ENCODE measurements around the gene SLC6A19.

The SLC6A19 gene

DNA sequence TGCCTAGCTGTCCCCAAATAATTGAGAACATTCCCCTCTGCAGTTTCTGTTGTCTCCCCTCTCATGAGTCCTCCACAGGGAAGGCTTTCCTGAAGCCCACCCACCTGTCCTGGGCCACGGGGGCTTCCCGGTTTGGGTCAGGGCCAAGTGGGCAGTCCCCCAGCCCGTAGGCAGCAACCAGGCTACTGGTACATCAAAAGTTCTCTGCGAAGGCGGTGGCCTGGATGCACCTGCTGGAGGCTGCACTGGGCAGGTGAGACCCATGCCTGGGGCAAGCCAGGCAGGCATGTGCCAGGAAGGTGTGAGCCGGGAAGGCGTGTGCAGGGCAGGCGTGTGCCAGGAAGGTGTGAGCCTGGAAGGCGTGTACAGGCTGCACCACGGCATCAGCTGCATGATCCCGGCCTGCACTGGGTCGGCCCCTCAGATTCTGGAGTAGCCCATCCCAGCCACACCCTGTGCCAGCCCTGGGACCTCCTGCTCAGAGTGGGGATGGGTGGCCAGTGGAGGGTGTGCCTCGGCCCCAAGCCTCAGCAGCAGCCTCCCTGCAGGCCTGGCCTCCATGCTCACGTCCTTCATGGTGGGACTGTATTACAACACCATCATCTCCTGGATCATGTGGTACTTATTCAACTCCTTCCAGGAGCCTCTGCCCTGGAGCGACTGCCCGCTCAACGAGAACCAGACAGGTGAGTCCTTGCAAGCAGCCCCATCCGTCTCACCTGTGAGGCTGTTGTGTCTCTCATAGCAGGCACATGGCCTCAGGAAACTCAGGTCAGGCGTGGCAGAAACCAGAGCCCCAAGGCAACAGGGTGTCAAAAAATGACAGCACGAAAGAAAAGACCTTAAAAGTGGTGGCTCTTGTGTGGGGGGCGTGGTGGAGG is 8.7 kb downstream of the SLC6A19 start:
- H3K36me3 Mint-ChIP-seq (ENCODE audit: low read depth) = no peaks in the 10 kb centered on the region
- DNase-seq (ENCODE audit: low spot score) = no peak
- no peaks in the 10 kb centered on the region for H3K9me3 Mint-ChIP-seq
- no peak overlapping the region for H3K4me3 Mint-ChIP-seq
- H3K4me1 Mint-ChIP-seq (ENCODE audit: low read depth) = no peaks in the 10 kb centered on the region
- no peaks in the 10 kb centered on the region for H3K27me3 Mint-ChIP-seq (ENCODE audit: low read depth)
- H3K27ac Mint-ChIP-seq = no peak overlapping the region

DNA sequence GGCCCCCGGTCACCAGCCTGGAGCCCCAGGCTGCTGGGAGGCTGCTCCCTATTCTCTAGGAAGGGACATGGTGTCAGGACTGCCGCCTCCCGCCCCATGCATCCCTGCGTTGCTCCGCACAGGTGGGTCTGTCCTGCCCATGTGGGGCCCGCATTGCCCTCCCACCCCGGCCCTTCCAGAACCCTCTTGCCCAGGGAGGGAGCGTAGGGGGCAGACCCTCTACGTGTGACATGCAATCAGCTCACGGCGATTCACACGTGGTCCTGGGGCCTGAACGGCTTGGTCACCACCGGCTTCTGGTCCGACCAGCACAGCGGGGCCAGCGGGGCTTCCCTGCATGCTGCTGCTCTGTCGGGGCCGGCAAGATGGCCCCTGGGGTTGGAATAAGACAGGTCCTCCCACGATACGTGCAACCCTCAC is 9.4 kb downstream of the SLC6A19 start:
- no peaks in the 10 kb centered on the region for H3K9me3 Mint-ChIP-seq
- no peaks in the 10 kb centered on the region for H3K36me3 Mint-ChIP-seq (ENCODE audit: low read depth)
- no peak overlapping the region for H3K4me3 Mint-ChIP-seq
- no peak overlapping the region for H3K27ac Mint-ChIP-seq
- DNase-seq (ENCODE audit: low spot score) = no peak
- no peaks in the 10 kb centered on the region for H3K27me3 Mint-ChIP-seq (ENCODE audit: low read depth)
- no peaks in the 10 kb centered on the region for H3K4me1 Mint-ChIP-seq (ENCODE audit: low read depth)

DNA sequence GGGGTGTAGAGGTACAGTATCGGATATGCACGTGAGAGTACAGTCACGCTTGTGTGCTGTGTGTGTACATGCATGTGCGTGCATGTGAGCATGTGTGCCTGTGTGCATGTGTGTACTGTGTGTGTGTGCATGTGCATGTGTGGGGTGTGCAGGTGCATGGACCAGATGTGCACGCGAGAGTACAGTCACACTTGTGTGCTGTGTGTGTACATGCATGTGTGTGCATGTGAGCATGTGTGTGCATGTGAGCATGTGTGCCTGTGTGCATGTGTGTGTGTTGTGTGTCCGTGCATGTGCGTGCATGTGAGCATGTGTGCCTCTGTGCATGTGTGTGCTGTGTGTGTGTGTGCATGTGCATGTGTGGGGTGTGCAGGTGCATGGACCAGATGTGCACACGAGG is 10.3 kb downstream of the SLC6A19 start:
- H3K27ac Mint-ChIP-seq = no peak overlapping the region
- no peaks in the 10 kb centered on the region for H3K4me1 Mint-ChIP-seq (ENCODE audit: low read depth)
- H3K9me3 Mint-ChIP-seq = no peaks in the 10 kb centered on the region
- no peak overlapping the region for H3K4me3 Mint-ChIP-seq
- no peaks in the 10 kb centered on the region for H3K36me3 Mint-ChIP-seq (ENCODE audit: low read depth)
- H3K27me3 Mint-ChIP-seq (ENCODE audit: low read depth) = no peaks in the 10 kb centered on the region
- DNase-seq (ENCODE audit: low spot score) = no peak

DNA sequence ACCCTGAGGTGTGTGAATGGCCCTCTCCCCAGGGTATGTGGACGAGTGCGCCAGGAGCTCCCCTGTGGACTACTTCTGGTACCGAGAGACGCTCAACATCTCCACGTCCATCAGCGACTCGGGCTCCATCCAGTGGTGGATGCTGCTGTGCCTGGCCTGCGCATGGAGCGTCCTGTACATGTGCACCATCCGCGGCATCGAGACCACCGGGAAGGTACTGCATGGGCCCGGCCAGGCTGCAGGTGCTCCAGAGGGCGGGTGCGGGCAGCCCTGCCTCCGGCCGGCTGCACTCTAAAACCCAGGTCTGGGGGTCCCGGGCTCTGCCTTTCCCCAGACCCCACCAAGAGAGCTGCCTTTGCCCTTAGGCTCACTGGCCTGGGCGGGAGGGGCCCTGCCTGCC is 10.9 kb downstream of the SLC6A19 start:
- H3K27me3 Mint-ChIP-seq (ENCODE audit: low read depth) = no peaks in the 10 kb centered on the region

DNA sequence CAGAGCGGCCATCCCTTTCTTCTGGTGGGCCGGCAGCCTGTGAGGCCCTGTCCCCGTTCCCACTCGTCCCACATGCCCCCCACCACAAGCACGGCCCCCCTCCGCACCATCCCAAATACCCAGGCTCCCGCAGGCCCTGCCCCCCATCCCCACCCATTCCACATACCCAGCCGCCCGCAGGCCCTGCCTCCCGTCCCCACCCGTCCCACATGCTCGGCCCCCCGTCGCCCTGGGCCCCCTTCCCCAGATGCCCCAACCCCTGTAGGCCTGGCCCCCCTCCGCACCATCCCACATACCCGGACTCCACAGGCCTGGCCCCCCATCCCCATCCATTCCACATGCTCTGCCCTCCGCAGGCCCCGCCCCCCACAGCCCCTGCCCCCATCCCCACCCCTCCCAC is 11.5 kb downstream of the SLC6A19 start:
- DNase-seq (ENCODE audit: low spot score) = no peak
- Mint-ChIP-seq H3K4me1 (ENCODE audit: low read depth) (no peaks in the 10 kb centered on the region), H3K36me3 (ENCODE audit: low read depth) (no peaks in the 10 kb centered on the region), H3K27me3 (ENCODE audit: low read depth) (no peaks in the 10 kb centered on the region), H3K27ac (no peak overlapping the region), H3K9me3 (no peaks in the 10 kb centered on the region), H3K4me3 (no peak overlapping the region)

More for the DNA sequence above, 10.9 kb downstream of the SLC6A19 start:
- no peaks in the 10 kb centered on the region for H3K36me3 Mint-ChIP-seq (ENCODE audit: low read depth)
- H3K4me1 Mint-ChIP-seq (ENCODE audit: low read depth) = no peaks in the 10 kb centered on the region
- no peak for DNase-seq (ENCODE audit: low spot score)
- no peak overlapping the region for H3K27ac Mint-ChIP-seq
- H3K4me3 Mint-ChIP-seq = no peak overlapping the region
- no peaks in the 10 kb centered on the region for H3K9me3 Mint-ChIP-seq

DNA sequence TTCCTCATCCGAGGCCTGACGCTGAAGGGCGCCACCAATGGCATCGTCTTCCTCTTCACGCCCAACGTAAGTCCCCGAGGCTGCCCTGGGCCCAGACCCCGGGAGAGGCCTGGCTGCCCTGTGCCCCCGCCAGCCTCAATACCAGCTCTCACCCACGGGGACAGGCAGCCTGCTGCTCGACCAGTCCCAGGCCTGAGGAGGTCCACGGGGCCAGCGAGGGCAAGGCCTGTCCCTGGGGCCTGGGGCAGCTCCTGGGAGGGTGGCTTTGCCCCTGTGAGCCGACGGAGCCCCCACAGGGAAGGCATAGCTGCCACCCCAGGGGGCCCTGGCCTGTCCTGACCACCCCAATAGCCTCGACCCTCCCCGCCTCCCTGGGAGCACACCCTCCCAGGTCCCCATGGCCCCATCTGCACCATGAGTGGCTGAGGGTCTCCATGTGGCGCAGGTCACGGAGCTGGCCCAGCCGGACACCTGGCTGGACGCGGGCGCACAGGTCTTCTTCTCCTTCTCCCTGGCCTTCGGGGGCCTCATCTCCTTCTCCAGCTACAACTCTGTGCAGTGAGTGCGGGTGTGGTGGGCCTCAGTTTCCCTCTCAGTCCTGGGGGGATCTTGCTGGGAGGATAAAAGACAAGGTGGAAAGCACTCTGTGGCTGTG is 12.2 kb downstream of the SLC6A19 start:
- Mint-ChIP-seq H3K27me3 (ENCODE audit: low read depth) (no peaks in the 10 kb centered on the region), H3K9me3 (no peaks in the 10 kb centered on the region), H3K36me3 (ENCODE audit: low read depth) (no peaks in the 10 kb centered on the region), H3K4me1 (ENCODE audit: low read depth) (no peaks in the 10 kb centered on the region), H3K27ac (no peak overlapping the region), H3K4me3 (no peak overlapping the region)
- no peak for DNase-seq (ENCODE audit: low spot score)

DNA sequence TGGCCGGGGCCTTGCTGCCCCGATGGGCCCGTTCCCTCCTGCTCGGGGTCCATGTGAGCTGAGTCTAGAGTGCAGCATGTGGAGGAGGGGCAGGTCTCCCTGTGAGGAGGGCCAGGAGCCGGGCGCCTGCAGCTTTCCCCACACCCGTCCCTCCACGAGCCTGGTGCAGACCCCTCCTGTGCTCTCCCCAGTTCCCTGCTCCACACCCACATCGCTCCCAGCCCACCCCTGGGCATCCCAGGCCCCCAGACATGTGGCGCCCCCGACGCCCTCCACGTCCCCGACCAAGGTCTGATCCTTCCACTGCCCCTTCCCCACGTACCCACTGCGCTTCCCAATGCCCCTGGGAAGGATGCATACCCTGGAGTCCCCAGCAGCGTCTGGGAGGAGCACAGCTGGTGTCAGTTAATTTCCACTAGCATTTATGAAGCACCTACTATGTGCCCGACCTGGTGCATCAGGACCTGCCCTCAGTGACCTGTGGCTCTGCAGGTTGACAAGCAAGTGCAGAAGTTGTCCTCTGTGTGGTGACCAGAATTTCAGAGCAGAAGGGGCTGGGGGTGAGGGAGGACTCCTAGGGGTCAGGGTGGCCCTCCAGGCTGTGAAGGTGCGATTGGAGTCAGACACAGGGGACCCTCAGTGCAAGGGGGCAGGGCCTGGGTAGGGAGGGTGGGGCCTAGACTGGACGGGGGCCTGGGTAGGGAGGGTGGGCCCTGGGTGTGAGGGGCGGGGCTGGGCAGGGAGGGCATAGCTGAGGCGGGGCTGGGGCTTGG is 13.0 kb downstream of the SLC6A19 start:
- no peaks in the 10 kb centered on the region for H3K9me3 Mint-ChIP-seq
- H3K27me3 Mint-ChIP-seq (ENCODE audit: low read depth) = no peaks in the 10 kb centered on the region

DNA sequence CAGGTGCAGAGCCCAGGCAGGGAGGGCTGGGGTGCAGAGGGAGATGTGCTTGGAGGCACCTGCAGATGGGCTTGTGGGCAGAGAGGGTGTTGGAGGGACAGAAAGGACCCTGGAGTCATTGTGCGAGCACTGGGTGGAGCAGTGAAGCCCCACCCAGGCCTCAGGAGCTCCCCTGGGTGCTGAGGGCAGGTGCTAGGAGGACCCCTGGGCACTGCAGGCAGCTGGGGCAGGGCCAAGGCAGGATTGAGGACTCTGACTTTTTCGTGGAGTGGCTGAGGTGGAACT is 13.5 kb downstream of the SLC6A19 start:
- Mint-ChIP-seq H3K4me3 (no peak overlapping the region), H3K9me3 (no peaks in the 10 kb centered on the region), H3K27ac (no peak overlapping the region), H3K27me3 (ENCODE audit: low read depth) (no peaks in the 10 kb centered on the region), H3K36me3 (ENCODE audit: low read depth) (no peaks in the 10 kb centered on the region), H3K4me1 (ENCODE audit: low read depth) (no peaks in the 10 kb centered on the region)
- DNase-seq (ENCODE audit: low spot score) = no peak

More for the DNA sequence above, 13.0 kb downstream of the SLC6A19 start:
- Mint-ChIP-seq H3K27ac (no peak overlapping the region), H3K4me1 (ENCODE audit: low read depth) (no peaks in the 10 kb centered on the region), H3K36me3 (ENCODE audit: low read depth) (no peaks in the 10 kb centered on the region), H3K4me3 (no peak overlapping the region)
- no peak for DNase-seq (ENCODE audit: low spot score)

DNA sequence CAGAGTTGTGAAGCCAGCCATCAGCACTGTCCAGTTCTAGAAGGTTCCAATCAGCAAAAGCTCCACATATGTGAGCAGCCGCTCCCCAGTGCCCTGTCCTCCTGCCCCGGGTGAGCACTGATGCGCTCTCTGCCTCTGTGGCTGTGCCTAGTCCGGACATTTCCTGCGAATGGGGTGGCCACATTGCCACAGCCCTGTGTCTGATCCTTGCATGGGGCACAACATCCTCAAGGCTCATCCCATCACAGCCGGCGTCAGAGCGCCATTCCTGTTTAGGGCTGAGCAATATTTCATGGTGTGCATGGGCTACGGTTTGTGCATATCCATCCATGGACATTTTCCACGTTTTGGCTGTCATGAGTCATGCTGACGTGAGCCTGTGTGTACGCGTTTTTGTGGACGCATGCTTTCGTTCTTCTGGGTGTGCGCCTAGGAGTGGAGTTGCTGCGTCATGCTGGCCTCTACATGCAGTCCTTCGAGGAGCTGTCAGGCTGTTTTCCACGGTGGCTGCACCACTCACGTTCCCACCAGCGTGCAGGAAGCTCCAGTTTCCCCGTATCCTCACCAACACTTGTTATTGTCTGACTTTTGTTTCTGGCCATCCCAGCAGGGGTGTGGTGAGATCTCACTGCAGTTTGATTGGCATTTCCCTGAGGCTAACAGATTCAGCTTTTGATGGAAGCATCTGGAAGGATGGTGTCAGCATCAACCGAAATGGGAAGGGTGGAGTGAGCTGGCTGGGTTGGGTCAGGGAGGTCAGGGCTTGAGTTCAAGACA is 14.1 kb downstream of the SLC6A19 start:
- H3K27me3 Mint-ChIP-seq (ENCODE audit: low read depth) = no peaks in the 10 kb centered on the region
- no peak for DNase-seq (ENCODE audit: low spot score)
- H3K9me3 Mint-ChIP-seq = no peaks in the 10 kb centered on the region
- H3K36me3 Mint-ChIP-seq (ENCODE audit: low read depth) = no peaks in the 10 kb centered on the region
- H3K4me3 Mint-ChIP-seq = no peak overlapping the region
- H3K27ac Mint-ChIP-seq = no peak overlapping the region
- no peaks in the 10 kb centered on the region for H3K4me1 Mint-ChIP-seq (ENCODE audit: low read depth)

DNA sequence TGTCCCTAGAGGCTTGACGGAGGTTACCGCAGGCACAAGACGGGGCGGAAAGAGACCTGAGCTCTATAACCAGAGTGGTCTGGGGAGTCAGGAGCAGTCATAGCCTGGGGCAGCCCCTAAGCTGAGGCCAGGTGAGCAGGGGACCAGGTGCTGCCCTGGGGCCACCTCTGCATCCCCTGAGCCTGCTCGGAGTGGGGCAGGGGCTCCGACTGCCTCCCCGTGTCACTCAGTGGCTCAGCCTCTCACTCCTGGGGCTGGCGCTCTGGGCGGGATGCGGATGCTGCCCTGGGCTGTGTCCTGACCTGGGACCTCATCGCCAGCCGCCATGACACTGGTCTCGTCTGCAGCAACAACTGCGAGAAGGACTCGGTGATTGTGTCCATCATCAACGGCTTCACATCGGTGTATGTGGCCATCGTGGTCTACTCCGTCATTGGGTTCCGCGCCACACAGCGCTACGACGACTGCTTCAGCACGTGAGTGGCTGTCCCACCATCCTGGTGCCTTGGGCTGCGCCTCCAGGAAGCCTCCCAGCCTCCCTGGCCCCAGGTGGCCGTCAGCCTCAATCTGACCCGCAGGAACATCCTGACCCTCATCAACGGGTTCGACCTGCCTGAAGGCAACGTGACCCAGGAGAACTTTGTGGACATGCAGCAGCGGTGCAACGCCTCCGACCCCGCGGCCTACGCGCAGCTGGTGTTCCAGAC is 15.0 kb downstream of the SLC6A19 start:
- no peaks in the 10 kb centered on the region for H3K9me3 Mint-ChIP-seq
- H3K27me3 Mint-ChIP-seq (ENCODE audit: low read depth) = no peaks in the 10 kb centered on the region
- H3K4me1 Mint-ChIP-seq (ENCODE audit: low read depth) = no peaks in the 10 kb centered on the region
- no peak overlapping the region for H3K4me3 Mint-ChIP-seq
- no peak overlapping the region for H3K27ac Mint-ChIP-seq
- DNase-seq (ENCODE audit: low spot score) = no peak
- H3K36me3 Mint-ChIP-seq (ENCODE audit: low read depth) = no peaks in the 10 kb centered on the region

DNA sequence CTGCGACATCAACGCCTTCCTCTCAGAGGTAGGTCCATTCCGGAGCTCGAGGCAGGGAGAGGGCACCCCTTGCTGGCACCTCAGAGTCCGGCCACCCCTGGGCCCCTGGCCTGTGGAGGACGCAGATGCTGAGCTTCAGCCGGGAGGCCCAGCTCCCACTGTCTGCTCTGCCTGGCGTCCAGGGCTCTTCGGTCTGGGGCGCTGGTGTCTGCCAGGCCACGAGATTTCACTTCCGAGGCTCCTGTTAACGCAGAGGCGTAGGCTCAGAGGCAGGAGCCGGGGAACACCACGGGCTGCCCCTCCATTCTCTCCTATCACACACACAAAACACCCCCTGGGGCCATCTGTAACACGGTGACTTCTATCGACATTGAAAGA is 15.5 kb downstream of the SLC6A19 start:
- no peaks in the 10 kb centered on the region for H3K9me3 Mint-ChIP-seq
- no peaks in the 10 kb centered on the region for H3K4me1 Mint-ChIP-seq (ENCODE audit: low read depth)
- H3K27ac Mint-ChIP-seq = no peak overlapping the region
- no peak for DNase-seq (ENCODE audit: low spot score)
- H3K36me3 Mint-ChIP-seq (ENCODE audit: low read depth) = no peaks in the 10 kb centered on the region
- H3K27me3 Mint-ChIP-seq (ENCODE audit: low read depth) = no peaks in the 10 kb centered on the region
- H3K4me3 Mint-ChIP-seq = no peak overlapping the region

DNA sequence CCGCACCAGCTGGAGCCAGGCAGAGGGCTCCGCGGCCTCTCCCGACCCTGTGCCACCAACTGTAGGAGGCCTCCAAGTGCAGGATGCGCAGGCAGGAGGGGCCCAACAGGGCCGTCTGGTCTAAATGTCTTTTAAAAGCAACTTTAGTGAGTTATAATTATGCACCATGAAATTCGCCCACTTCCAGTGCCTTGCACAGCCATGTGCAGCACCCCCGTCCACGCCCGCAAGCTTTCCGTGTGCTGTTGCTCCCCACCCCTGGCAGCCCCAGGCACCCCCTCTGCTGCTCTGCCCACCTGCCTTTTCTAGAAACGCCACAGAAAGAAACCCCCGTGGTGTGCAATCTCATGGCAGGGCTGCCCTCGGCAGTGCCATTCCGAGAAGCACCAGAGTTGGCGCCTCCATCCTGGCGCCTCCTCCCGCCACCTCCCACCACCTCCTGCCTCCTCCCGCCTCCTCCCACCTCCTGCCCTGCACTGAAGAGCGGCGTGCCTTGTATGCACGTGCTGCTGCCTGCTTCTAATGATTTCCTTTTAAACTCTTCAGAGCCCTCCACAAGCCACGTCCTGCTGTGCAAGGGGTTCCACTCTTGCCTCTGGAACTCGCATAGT is 16.3 kb downstream of the SLC6A19 start:
- Mint-ChIP-seq H3K27ac (no peak overlapping the region), H3K27me3 (ENCODE audit: low read depth) (no peaks in the 10 kb centered on the region), H3K4me3 (no peak overlapping the region), H3K36me3 (ENCODE audit: low read depth) (no peaks in the 10 kb centered on the region), H3K4me1 (ENCODE audit: low read depth) (no peaks in the 10 kb centered on the region), H3K9me3 (no peaks in the 10 kb centered on the region)
- DNase-seq (ENCODE audit: low spot score) = no peak
